SK-N-SH treated with all-trans-retinoic acid at 6 μM for 48 hours (cell line): ENCODE measurements around the gene GALNTL6.

ENCODE experiments used
- ATAC-seq: fragments of 200-7000 bp; cut with Tn5 transposase; 3 replicates; pipeline ENCODE4 v1.9.1; 2020; ENCODE audit warnings: mild to moderate bottlenecking, moderate library complexity
- ARNTL ChIP-seq: fragments of 450-650 bp; formaldehyde crosslinking; IDR thresholded peaks from 2 replicates; pipeline ENCODE4 v1.5.0; 2020; ENCODE audit warnings: low read depth, mild to moderate bottlenecking, moderate library complexity, borderline replicate concordance
- BACH2 ChIP-seq: fragments of 250-450 bp; sonication (Bioruptor Pico); IDR thresholded peaks from 2 replicates; pipeline ENCODE4 v1.9.0; 2021; ENCODE audit warnings: mild to moderate bottlenecking, borderline replicate concordance
- CREB5 ChIP-seq: fragments of 250-450 bp; sonication (Bioruptor Pico); IDR thresholded peaks from 2 replicates; pipeline ENCODE4 v1.5.1; 2020; ENCODE audit warnings: low read depth, mild to moderate bottlenecking, moderate library complexity
- CSDC2 ChIP-seq: fragments of 250-450 bp; sonication (Bioruptor Pico); IDR thresholded peaks from 2 replicates; pipeline ENCODE4 v1.5.0; 2020; ENCODE audit warnings: mild to moderate bottlenecking, moderate library complexity
- CSRNP3 ChIP-seq: fragments of 250-450 bp; sonication (Bioruptor Pico); IDR thresholded peaks from 2 replicates; pipeline ENCODE4 v1.5.1; 2021; ENCODE audit warnings: mild to moderate bottlenecking, moderate library complexity
- ESRRG ChIP-seq: fragments of 250-450 bp; sonication (Bioruptor Pico); IDR thresholded peaks from 2 replicates; pipeline ENCODE4 v1.6.1; 2021; ENCODE audit warnings: mild to moderate bottlenecking
- GLIS3 ChIP-seq: fragments of 250-450 bp; sonication (Bioruptor Pico); IDR thresholded peaks from 2 replicates; pipeline ENCODE4 v1.5.0; 2020; ENCODE audit warnings: mild to moderate bottlenecking, moderate library complexity
- ISL1 ChIP-seq: fragments of 250-450 bp; sonication (Bioruptor Pico); IDR thresholded peaks from 2 replicates; pipeline ENCODE4 v2.1.2; 2022; ENCODE audit warnings: mild to moderate bottlenecking, moderate library complexity
- PATZ1 ChIP-seq: fragments of 250-450 bp; sonication (Bioruptor Pico); IDR thresholded peaks from 2 replicates; pipeline ENCODE4 v1.8.0; 2020; ENCODE audit warnings: mild to moderate bottlenecking, moderate library complexity, borderline replicate concordance
- PPARA ChIP-seq: fragments of 250-450 bp; sonication (Bioruptor Pico); IDR thresholded peaks from 2 replicates; pipeline ENCODE4 v1.5.0; 2020; ENCODE audit warnings: mild to moderate bottlenecking, borderline replicate concordance
- RARB ChIP-seq: fragments of 250-450 bp; sonication (Bioruptor Pico); IDR thresholded peaks from 2 replicates; pipeline ENCODE4 v1.8.0; 2021; ENCODE audit warnings: mild to moderate bottlenecking, moderate library complexity
- SNAI2 ChIP-seq: fragments of 250-450 bp; sonication (Bioruptor Pico); IDR thresholded peaks from 2 replicates; pipeline ENCODE4 v1.5.0; 2020; ENCODE audit warnings: mild to moderate bottlenecking, moderate library complexity
- TCF4 ChIP-seq: fragments of 250-450 bp; sonication (Bioruptor Pico); IDR thresholded peaks from 2 replicates; pipeline ENCODE4 v1.8.0; 2021; ENCODE audit warnings: mild to moderate bottlenecking, moderate library complexity, borderline replicate concordance
- TOX ChIP-seq: fragments of 250-450 bp; sonication (Bioruptor Pico); IDR thresholded peaks from 2 replicates; pipeline ENCODE4 v1.8.0; 2021; ENCODE audit warnings: mild to moderate bottlenecking, moderate library complexity, borderline replicate concordance
- ZFP30 ChIP-seq: fragments of 450-650 bp; formaldehyde crosslinking; IDR thresholded peaks from 2 replicates; pipeline ENCODE4 v1.5.0; 2022; ENCODE audit warnings: mild to moderate bottlenecking, moderate library complexity
- ZNF565 ChIP-seq: fragments of 450-650 bp; formaldehyde crosslinking; conservative IDR thresholded peaks from 2 replicates; pipeline ENCODE4 v1.5.0; 2020; ENCODE audit warnings: low read depth, mild to moderate bottlenecking, moderate library complexity
- ZNF70 ChIP-seq: fragments of 450-650 bp; formaldehyde crosslinking; IDR thresholded peaks from 2 replicates; pipeline ENCODE4 v1.5.0; 2020; ENCODE audit warnings: mild to moderate bottlenecking, moderate library complexity
- TF ChIP-seq, protein P1 (sequence below): fragments of 250-450 bp; sonication (Bioruptor Pico); IDR thresholded peaks from 2 replicates; pipeline ENCODE4 v1.5.0; 2020; ENCODE audit warnings: mild to moderate bottlenecking, moderate library complexity
- TF ChIP-seq, protein P2 (sequence below): fragments of 250-450 bp; sonication (Bioruptor Pico); IDR thresholded peaks from 2 replicates; pipeline ENCODE4 v1.8.0; 2021; ENCODE audit warnings: low read depth, mild to moderate bottlenecking, moderate library complexity, borderline replicate concordance

The GALNTL6 gene

DNA sequence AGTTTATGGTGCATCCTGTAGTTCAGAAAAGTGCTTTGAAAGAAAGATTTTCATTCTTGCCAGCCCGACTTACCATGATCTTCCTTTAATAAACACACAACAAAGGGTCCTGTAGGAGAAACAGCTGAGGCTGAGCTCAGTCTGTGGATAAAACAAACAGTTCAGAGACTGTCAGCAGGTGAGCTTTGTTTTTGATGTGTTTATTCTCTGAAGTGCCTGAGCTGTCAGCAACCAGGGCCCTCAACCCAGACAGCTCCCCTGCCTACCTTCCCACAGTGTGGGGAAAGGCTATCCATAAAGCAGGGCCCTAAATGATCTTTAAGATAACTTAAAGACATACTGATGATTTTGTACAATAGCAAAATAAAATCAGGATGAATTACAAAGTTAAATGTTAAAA is 896.2 kb downstream of the GALNTL6 start:
- no peak for ATAC-seq
- TF ChIP-seq, protein P1, sequence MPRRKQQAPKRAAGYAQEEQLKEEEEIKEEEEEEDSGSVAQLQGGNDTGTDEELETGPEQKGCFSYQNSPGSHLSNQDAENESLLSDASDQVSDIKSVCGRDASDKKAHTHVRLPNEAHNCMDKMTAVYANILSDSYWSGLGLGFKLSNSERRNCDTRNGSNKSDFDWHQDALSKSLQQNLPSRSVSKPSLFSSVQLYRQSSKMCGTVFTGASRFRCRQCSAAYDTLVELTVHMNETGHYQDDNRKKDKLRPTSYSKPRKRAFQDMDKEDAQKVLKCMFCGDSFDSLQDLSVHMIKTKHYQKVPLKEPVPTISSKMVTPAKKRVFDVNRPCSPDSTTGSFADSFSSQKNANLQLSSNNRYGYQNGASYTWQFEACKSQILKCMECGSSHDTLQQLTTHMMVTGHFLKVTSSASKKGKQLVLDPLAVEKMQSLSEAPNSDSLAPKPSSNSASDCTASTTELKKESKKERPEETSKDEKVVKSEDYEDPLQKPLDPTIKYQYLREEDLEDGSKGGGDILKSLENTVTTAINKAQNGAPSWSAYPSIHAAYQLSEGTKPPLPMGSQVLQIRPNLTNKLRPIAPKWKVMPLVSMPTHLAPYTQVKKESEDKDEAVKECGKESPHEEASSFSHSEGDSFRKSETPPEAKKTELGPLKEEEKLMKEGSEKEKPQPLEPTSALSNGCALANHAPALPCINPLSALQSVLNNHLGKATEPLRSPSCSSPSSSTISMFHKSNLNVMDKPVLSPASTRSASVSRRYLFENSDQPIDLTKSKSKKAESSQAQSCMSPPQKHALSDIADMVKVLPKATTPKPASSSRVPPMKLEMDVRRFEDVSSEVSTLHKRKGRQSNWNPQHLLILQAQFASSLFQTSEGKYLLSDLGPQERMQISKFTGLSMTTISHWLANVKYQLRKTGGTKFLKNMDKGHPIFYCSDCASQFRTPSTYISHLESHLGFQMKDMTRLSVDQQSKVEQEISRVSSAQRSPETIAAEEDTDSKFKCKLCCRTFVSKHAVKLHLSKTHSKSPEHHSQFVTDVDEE (CRISPR knock-in tag): no peak
- no peak for TF ChIP-seq CSDC2 (CRISPR knock-in tag)
- TF ChIP-seq, all 23 proteins: peak for 0

DNA sequence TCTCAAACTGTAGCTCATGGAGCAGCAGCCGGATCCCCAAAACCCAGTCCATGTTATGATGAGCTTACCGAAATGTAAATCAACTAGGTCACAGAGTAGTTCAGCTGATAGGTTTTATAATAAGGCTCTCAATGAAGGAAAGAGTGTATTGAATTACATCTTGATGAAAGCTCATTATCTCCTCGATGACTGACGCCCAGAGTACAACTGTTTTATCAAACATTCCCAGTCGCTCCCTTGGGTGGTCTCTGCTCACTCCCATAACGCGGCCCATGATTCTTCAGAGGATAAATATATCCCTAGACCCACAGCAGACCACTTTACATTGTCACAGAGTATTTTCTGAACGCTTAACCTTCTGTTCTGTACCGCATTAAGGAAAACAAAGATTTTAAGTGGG is 903.1 kb downstream of the GALNTL6 start:
- no peak for ATAC-seq
- TF ChIP-seq, protein P1 (CRISPR knock-in tag): no peak
- TF ChIP-seq CREB5 (no peak), ZNF565 (CRISPR knock-in tag) (no peak), BACH2 (no peak), PPARA (no peak), RARB (CRISPR knock-in tag) (no peak), TOX (no peak), ESRRG (CRISPR knock-in tag) (no peak), CSRNP3 (no peak), TCF4 (CRISPR knock-in tag) (no peak), ISL1 (CRISPR knock-in tag) (no peak), ARNTL (CRISPR knock-in tag) (no peak), GLIS3 (CRISPR knock-in tag) (no peak), ZFP30 (no peak), ZNF70 (CRISPR knock-in tag) (no peak), SNAI2 (CRISPR knock-in tag) (no peak)
- TF ChIP-seq, protein P2, sequence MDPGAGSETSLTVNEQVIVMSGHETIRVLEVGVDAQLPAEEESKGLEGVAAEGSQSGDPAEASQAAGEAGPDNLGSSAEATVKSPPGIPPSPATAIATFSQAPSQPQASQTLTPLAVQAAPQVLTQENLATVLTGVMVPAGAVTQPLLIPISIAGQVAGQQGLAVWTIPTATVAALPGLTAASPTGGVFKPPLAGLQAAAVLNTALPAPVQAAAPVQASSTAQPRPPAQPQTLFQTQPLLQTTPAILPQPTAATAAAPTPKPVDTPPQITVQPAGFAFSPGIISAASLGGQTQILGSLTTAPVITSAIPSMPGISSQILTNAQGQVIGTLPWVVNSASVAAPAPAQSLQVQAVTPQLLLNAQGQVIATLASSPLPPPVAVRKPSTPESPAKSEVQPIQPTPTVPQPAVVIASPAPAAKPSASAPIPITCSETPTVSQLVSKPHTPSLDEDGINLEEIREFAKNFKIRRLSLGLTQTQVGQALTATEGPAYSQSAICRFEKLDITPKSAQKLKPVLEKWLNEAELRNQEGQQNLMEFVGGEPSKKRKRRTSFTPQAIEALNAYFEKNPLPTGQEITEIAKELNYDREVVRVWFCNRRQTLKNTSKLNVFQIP (CRISPR knock-in tag): no peak
- TF ChIP-seq, all 23 proteins: peak for 0

DNA sequence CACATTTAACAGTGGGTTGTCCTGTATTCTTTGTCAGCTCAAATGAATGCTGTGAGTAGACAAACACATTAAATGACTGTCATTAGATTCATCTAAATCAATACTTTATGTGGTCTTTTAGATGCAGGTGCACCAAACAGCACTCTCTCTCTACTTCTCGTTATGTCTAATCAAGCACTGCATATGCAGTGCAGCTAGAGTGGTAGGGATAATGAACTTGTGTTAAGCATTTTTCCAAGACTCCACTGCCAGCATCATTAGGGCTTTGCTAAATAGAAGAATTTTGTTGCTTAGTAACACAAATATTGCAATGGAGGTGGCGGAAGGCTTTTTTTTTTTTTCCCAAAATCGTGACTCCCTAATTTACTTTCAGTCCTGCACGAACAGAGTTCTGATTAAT is 908.5 kb downstream of the GALNTL6 start:
- TF ChIP-seq PATZ1: no peak
- no peak for TF ChIP-seq SNAI2 (CRISPR knock-in tag)
- TF ChIP-seq, all 23 proteins: peak for 0
- no peak for ATAC-seq
